Measurements from ENCODE around the gene SEBOX. TPM values are rescaled to one million over a fixed set of nuclear protein-coding genes. Genes with fewer than 3 reads are reported as not detected.

Gene SEBOX
- total RNA-seq, 5 donors from 2014 or later (not counting 1 experiment from before 2014, with no cell fraction given): not detected

GRCh38 chr17:28317099-28317965, 47.7 kb downstream of the SEBOX start:
- H3K9me3 ChIP-seq: no peaks in the 10 kb centered on the region
- H3K27ac Mint-ChIP-seq: no peak overlapping the region
- H3K27me3 ChIP-seq (replicated peaks in 1 of 2; ENCODE audit: control insufficient read depth in 2 of 2, extremely low read depth in 1 of 2, insufficient read depth in 2 of 2, low read length in 1 of 2): peaks cover 0 to 4% of the 10 kb centered on the region in 2 experiments
- DNase-seq (no peak), ATAC-seq (replicated peaks in 1 of 4) (no peak)
- H3K4me1 Mint-ChIP-seq: peaks cover 21 to 31% (median 28%) of the 10 kb centered on the region in 3 donors
- CTCF ChIA-PET: interaction anchor here in 1 of 2 donors (3.5 kb wide), 1 partner anchor 18 kb away, joined by 15 read pairs; the partner anchor contains the start of genes IFT20 and TNFAIP1
- peaks cover 4 to 19% of the 10 kb centered on the region in 2 experiments for H3K4me1 ChIP-seq (ENCODE audit: control insufficient read depth in 1 of 2, extremely low read depth in 1 of 2, insufficient read depth in 2 of 2, low read length in 2 of 2)
- no peak overlapping the region for H3K27ac ChIP-seq (ENCODE audit: low read length)
- H3K36me3 Mint-ChIP-seq: no peaks in the 10 kb centered on the region
- H3K4me3 ChIP-seq (ENCODE audit: control insufficient read depth in 1 of 2, extremely low read depth in 1 of 2, low read length in 1 of 2): no peak overlapping the region
- H3K9me3 Mint-ChIP-seq: no peaks in the 10 kb centered on the region
- no peaks in the 10 kb centered on the region for H3K36me3 ChIP-seq (ENCODE audit: control insufficient read depth in 2 of 2, extremely low read depth in 1 of 2, insufficient read depth in 1 of 2, low read length in 1 of 2)
- 89% methylated on average over 19 of the region's 21 CpGs for WGBS (ENCODE audit: insufficient coverage)
- H3K4me3 Mint-ChIP-seq: peak overlapping the region; percentile 79 to 89 (median 88)
- peaks cover 0 to 4% of the 10 kb centered on the region in 2 donors for H3K27me3 Mint-ChIP-seq
- POLR2A ChIA-PET: interaction anchor here (0.5 to 1.1 kb wide), 2 partner anchors 18 to 509 kb away, joined by 3 read pairs; partner anchors contain the start of genes IFT20 (in 1 of the 2) and TNFAIP1 (in 1 of the 2)

- WGBS (ENCODE audit: insufficient coverage): no CpG with 5 or more reads among the region's 4 CpGs
- CTCF ChIA-PET: no interaction called here
- H3K27ac Mint-ChIP-seq: no peak overlapping the region
- no peaks in the 10 kb centered on the region for H3K9me3 ChIP-seq
- peaks cover 0 to 4% of the 10 kb centered on the region in 2 experiments for H3K27me3 ChIP-seq (replicated peaks in 1 of 2; ENCODE audit: control insufficient read depth in 2 of 2, extremely low read depth in 1 of 2, insufficient read depth in 2 of 2, low read length in 1 of 2)
- peaks cover 4 to 19% of the 10 kb centered on the region in 2 experiments for H3K4me1 ChIP-seq (ENCODE audit: control insufficient read depth in 1 of 2, extremely low read depth in 1 of 2, insufficient read depth in 2 of 2, low read length in 2 of 2)
- H3K27ac ChIP-seq (ENCODE audit: low read length): no peak overlapping the region
- H3K9me3 Mint-ChIP-seq: no peaks in the 10 kb centered on the region
- no peaks in the 10 kb centered on the region for H3K36me3 Mint-ChIP-seq
- DNase-seq (no peak), ATAC-seq (replicated peaks in 1 of 4) (no peak)
- peaks cover 21 to 31% (median 26%) of the 10 kb centered on the region in 3 donors for H3K4me1 Mint-ChIP-seq
- no peaks in the 10 kb centered on the region for H3K36me3 ChIP-seq (ENCODE audit: control insufficient read depth in 2 of 2, extremely low read depth in 1 of 2, insufficient read depth in 1 of 2, low read length in 1 of 2)
- peak overlapping the region in 1 of 3 donors; percentile 12 for H3K4me3 Mint-ChIP-seq
- POLR2A ChIA-PET: no interaction called here
- peaks cover 0 to 4% of the 10 kb centered on the region in 2 donors for H3K27me3 Mint-ChIP-seq
- H3K4me3 ChIP-seq (ENCODE audit: control insufficient read depth in 1 of 2, extremely low read depth in 1 of 2, low read length in 1 of 2): no peak overlapping the region
Measured at GRCh38 chr17:28315846-28316705, 48.9 kb downstream of the SEBOX start.

DNA sequence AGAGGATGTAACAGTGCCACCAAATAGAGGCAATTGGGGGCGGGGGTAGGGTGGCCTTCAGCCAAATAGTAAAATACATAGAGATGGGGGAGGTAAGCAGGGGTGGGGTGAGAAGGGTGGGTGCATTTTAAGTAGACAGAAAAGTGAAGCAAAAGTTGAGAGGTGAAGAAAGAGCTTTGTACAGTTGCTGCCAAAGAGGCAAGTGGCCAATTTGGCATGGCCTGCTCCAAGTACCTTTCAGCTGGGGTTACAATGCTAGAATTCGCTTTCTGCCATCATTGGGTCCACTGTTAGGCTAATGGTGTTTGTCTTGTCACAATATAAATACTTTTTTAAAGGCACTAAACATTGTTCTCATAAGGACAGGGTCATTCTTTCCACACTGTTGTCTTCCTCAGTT, 51.2 kb downstream of the SEBOX start:
- H3K4me3 Mint-ChIP-seq: no peak overlapping the region
- CTCF ChIA-PET: no interaction called here

More for the DNA sequence above, 51.2 kb downstream of the SEBOX start:
- POLR2A ChIA-PET: no interaction called here
- WGBS (ENCODE audit: insufficient coverage): no CpG with 5 or more reads among the region's 2 CpGs
- no peak for DNase-seq
- H3K27me3 ChIP-seq (replicated peaks in 1 of 2; ENCODE audit: control insufficient read depth in 2 of 2, extremely low read depth in 1 of 2, insufficient read depth in 2 of 2, low read length in 1 of 2): peaks cover 2 to 4% of the 10 kb centered on the region in 2 experiments
- ATAC-seq (replicated peaks in 1 of 4): no peak
- no peak overlapping the region for H3K27ac Mint-ChIP-seq
- no peak overlapping the region for H3K27ac ChIP-seq (ENCODE audit: low read length)
- H3K9me3 Mint-ChIP-seq: no peaks in the 10 kb centered on the region
- H3K4me1 ChIP-seq (ENCODE audit: control insufficient read depth in 1 of 2, extremely low read depth in 1 of 2, insufficient read depth in 2 of 2, low read length in 2 of 2): peaks cover 0 to 10% of the 10 kb centered on the region in 2 experiments
- no peaks in the 10 kb centered on the region for H3K36me3 ChIP-seq (ENCODE audit: control insufficient read depth in 2 of 2, extremely low read depth in 1 of 2, insufficient read depth in 1 of 2, low read length in 1 of 2)
- no peaks in the 10 kb centered on the region for H3K36me3 Mint-ChIP-seq
- peaks cover 8 to 15% (median 11%) of the 10 kb centered on the region in 3 donors for H3K4me1 Mint-ChIP-seq
- H3K9me3 ChIP-seq: no peaks in the 10 kb centered on the region
- no peak overlapping the region for H3K4me3 ChIP-seq (ENCODE audit: control insufficient read depth in 1 of 2, extremely low read depth in 1 of 2, low read length in 1 of 2)
- H3K27me3 Mint-ChIP-seq: peaks cover 4 to 6% of the 10 kb centered on the region in 2 donors

Other genes with a start within 250 kb of the SEBOX start
- 1 to 10 TPM; 3.4 to 7.2 (median 5.1) TPM for gene TMEM97, start 46.0 kb downstream of the SEBOX start, total RNA-seq
- gene IFT20, start 29.7 kb downstream of the SEBOX start, total RNA-seq: 10 to 100 TPM; 29.3 to 55.4 (median 33.8) TPM
- gene TNFAIP1, start 29.4 kb downstream of the SEBOX start, total RNA-seq: 10 to 100 TPM; 12.1 to 28.9 (median 23.3) TPM
- 10 to 100 TPM; 29.2 to 38.7 (median 33.2) TPM for gene POLDIP2, start 7.7 kb downstream of the SEBOX start, total RNA-seq
- 1 to 10 TPM in 3 of 5 donors, under 1 TPM in 2; 0.50 to 1.9 (median 1.2) TPM for gene VTN, start 5.1 kb upstream of the SEBOX start, total RNA-seq
- gene SARM1, start 6.5 kb upstream of the SEBOX start, total RNA-seq: 10 to 100 TPM; 26.0 to 42.3 (median 37.9) TPM
- gene SLC46A1, start 41.0 kb upstream of the SEBOX start, total RNA-seq: 1 to 10 TPM in 4 of 5 donors, under 1 TPM in 1; 0.93 to 2.7 (median 2.5) TPM
- not detected for gene SLC13A2, start 108.4 kb upstream of the SEBOX start, total RNA-seq
- gene FOXN1, start 141.1 kb upstream of the SEBOX start, total RNA-seq: not detected
- gene UNC119, start 187.4 kb upstream of the SEBOX start, total RNA-seq: 10 to 100 TPM; 37.7 to 51.7 (median 44.5) TPM
- 10 to 100 TPM; 54.9 to 63.0 (median 60.9) TPM for gene PIGS, start 206.3 kb upstream of the SEBOX start, total RNA-seq
- gene ALDOC, start 211.7 kb upstream of the SEBOX start, total RNA-seq: 10 to 100 TPM; 27.0 to 31.0 (median 28.4) TPM
- 10 to 100 TPM in 3 of 5 donors, 1 to 10 TPM in 2; 7.7 to 26.5 (median 10.3) TPM for gene SPAG5, start 233.8 kb upstream of the SEBOX start, total RNA-seq
- 10 to 100 TPM; 14.2 to 26.1 (median 21.9) TPM for gene RSKR, start 249.0 kb upstream of the SEBOX start, total RNA-seq

Data from T-cell (primary cell).